Stomach (tissue), 4 donors: Measurements from ENCODE around the gene TBATA.

Experiments
- POLR2AphosphoS5 ChIP-seq, 3 donors: sonication (generic); formaldehyde crosslinking; IDR thresholded peaks; one replicate each; pipeline ENCODE4 v1.6.1; 2016; ENCODE audit warnings: antibody characterized with exemption in 3 of 3
- TF ChIP-seq, protein P1 (sequence below), 7 experiments: fragments of 450-650 bp in 4 of 7; fragments of 200-600 bp in 3 of 7; sonication (generic) in 3 of 7; IDR thresholded peaks; one replicate each; pipeline ENCODE4 v1.5.1; 2016 to 2019; ENCODE audit warnings: antibody characterized with exemption in 7 of 7, control low read depth in 2 of 7, mild to moderate bottlenecking in 1 of 7

GRCh38 chr10:70756700-70757360 is 28.3 kb downstream of the TBATA start:
- TF ChIP-seq, protein P1, sequence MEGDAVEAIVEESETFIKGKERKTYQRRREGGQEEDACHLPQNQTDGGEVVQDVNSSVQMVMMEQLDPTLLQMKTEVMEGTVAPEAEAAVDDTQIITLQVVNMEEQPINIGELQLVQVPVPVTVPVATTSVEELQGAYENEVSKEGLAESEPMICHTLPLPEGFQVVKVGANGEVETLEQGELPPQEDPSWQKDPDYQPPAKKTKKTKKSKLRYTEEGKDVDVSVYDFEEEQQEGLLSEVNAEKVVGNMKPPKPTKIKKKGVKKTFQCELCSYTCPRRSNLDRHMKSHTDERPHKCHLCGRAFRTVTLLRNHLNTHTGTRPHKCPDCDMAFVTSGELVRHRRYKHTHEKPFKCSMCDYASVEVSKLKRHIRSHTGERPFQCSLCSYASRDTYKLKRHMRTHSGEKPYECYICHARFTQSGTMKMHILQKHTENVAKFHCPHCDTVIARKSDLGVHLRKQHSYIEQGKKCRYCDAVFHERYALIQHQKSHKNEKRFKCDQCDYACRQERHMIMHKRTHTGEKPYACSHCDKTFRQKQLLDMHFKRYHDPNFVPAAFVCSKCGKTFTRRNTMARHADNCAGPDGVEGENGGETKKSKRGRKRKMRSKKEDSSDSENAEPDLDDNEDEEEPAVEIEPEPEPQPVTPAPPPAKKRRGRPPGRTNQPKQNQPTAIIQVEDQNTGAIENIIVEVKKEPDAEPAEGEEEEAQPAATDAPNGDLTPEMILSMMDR (IDR thresholded peaks at IDR 0.05), result no peak
- no peak for TF ChIP-seq POLR2AphosphoS5 (IDR thresholded peaks at IDR 0.05)
